Activated T-helper 9 cell treated with anti-CD3 and anti-CD28 coated beads, Interleukin-2, amount 50 U/mL, for 16 hours (primary cell): ENCODE results near the gene GNG7.
"Not testable (repeated sequence)": the region's sequence is repeated elsewhere in the genome, so short reads cannot be mapped to it uniquely, and the experiment has no call there.

ENCODE experiments used
- DNase-seq: peaks from one replicate; pipeline ENCODE4 v3.0.0-alpha.2; 2020; ENCODE audit warnings: low read depth

GNG7 gene

GRCh38 chr19:2511570-2511969, 190.9 kb downstream of the GNG7 start:
- no peak for DNase-seq

GRCh38 chr19:2509096-2509495, 193.4 kb downstream of the GNG7 start:
- DNase-seq = no peak

- DNase-seq = no peak
Observed at GRCh38 chr19:2507109-2507508, 195.4 kb downstream of the GNG7 start.

- not testable (repeated sequence) for DNase-seq
Observed at GRCh38 chr19:2506656-2507055, 195.8 kb downstream of the GNG7 start.

GRCh38 chr19:2503521-2504109, 198.9 kb downstream of the GNG7 start:
- DNase-seq = peak; percentile 69

- DNase-seq = no peak
Observed at GRCh38 chr19:2500841-2501261, 201.6 kb downstream of the GNG7 start.

GRCh38 chr19:2500156-2500555, 202.3 kb downstream of the GNG7 start:
- DNase-seq = no peak

GRCh38 chr19:2497186-2497585, 205.3 kb downstream of the GNG7 start:
- no peak for DNase-seq

GRCh38 chr19:2495651-2496316, 206.7 kb downstream of the GNG7 start:
- DNase-seq = no peak

GRCh38 chr19:2495130-2495641, 207.3 kb downstream of the GNG7 start:
- no peak for DNase-seq

GRCh38 chr19:2494447-2495129, 207.9 kb downstream of the GNG7 start:
- DNase-seq = peak; percentile 50

GRCh38 chr19:2494084-2494446, 208.4 kb downstream of the GNG7 start:
- no peak for DNase-seq

- not testable (repeated sequence) for DNase-seq
Observed at GRCh38 chr19:2493448-2493847, 209.0 kb downstream of the GNG7 start.

GRCh38 chr19:2492870-2493269, 209.6 kb downstream of the GNG7 start:
- no peak for DNase-seq

- DNase-seq = no peak
Observed at GRCh38 chr19:2491130-2491801, 211.2 kb downstream of the GNG7 start.

- DNase-seq = no peak
Observed at GRCh38 chr19:2490659-2491058, 211.8 kb downstream of the GNG7 start.

GRCh38 chr19:2488942-2489731, 213.4 kb downstream of the GNG7 start:
- no peak for DNase-seq

GRCh38 chr19:2488405-2488941, 214.0 kb downstream of the GNG7 start:
- DNase-seq = no peak

GRCh38 chr19:2487842-2488241, 214.7 kb downstream of the GNG7 start:
- DNase-seq = no peak

- no peak for DNase-seq
Observed at GRCh38 chr19:2487090-2487489, 215.4 kb downstream of the GNG7 start.

GRCh38 chr19:2485428-2485827, 217.1 kb downstream of the GNG7 start:
- DNase-seq = no peak
